CD4-positive, alpha-beta memory T cell (primary cell): ENCODE measurements around the gene GPRASP1. TPM values are rescaled to one million over a fixed set of nuclear protein-coding genes. Genes with fewer than 3 reads are reported as not detected.

Experiments used
- CTCF ChIA-PET: fragments of 350-600 bp; sonication (Branson Sonifier 250); formaldehyde crosslinking; loops from one replicate; lab custom pipeline; 2021; ENCODE audit warnings: inconsistent platforms; ENCODE audit not compliant: partially characterized antibody; lab: Charles Lee
- POLR2A ChIA-PET: fragments of 350-600 bp; sonication (Branson Sonifier 250); formaldehyde crosslinking; loops from one replicate; lab custom pipeline; 2021; ENCODE audit not compliant: partially characterized antibody; lab: Charles Lee
- DNase-seq, 5 donors: peaks; one replicate each; pipeline versions ENCODE4 v3.0.0 to v3.0.0-alpha.2; 2020 to 2022; ENCODE audit warnings: mixed read lengths in 1 of 5
- H3K27ac ChIP-seq: one replicate; pipeline ENCODE4 v1.7.0; 2013; ENCODE audit warnings: low read depth, low read length
- H3K27me3 ChIP-seq: 2 replicates; pipeline ENCODE4 v1.7.0; 2013; ENCODE audit warnings: mild to moderate bottlenecking, low read length, moderate library complexity; ENCODE audit not compliant: insufficient read depth
- H3K36me3 ChIP-seq: 2 replicates; pipeline ENCODE4 v1.7.0; 2013; ENCODE audit warnings: mild to moderate bottlenecking, low read length, moderate library complexity; ENCODE audit not compliant: insufficient read depth
- H3K4me1 ChIP-seq: 2 replicates; pipeline ENCODE4 v1.7.0; 2013; ENCODE audit warnings: mild to moderate bottlenecking, low read length, moderate library complexity; ENCODE audit not compliant: insufficient read depth
- H3K4me3 ChIP-seq, 2 donors: one replicate each; pipeline ENCODE4 v1.7.0; 2013; ENCODE audit warnings: low read length in 2 of 2, mild to moderate bottlenecking in 1 of 2
- H3K9me3 ChIP-seq, 2 donors: one replicate each; pipeline ENCODE4 v1.7.0; 2013; ENCODE audit warnings: low read length in 2 of 2, control low read depth in 1 of 2; ENCODE audit not compliant: control insufficient read depth in 1 of 2
- H3K27ac Mint-ChIP-seq, 7 donors: one replicate each; pipeline ENCODE4 v1.8.0; 2020 to 2021; ENCODE audit warnings: mixed read lengths in 7 of 7, mild to moderate bottlenecking in 6 of 7, inconsistent platforms in 3 of 7, moderate library complexity in 3 of 7
- H3K27me3 Mint-ChIP-seq, 2 donors: one replicate each; pipeline ENCODE4 v1.8.0; 2020 to 2021; ENCODE audit warnings: mixed read lengths in 2 of 2
- H3K36me3 Mint-ChIP-seq, 2 donors: one replicate each; pipeline ENCODE4 v1.8.0; 2020 to 2021; ENCODE audit warnings: mixed read lengths in 2 of 2, inconsistent platforms in 1 of 2, mild to moderate bottlenecking in 1 of 2
- H3K4me1 Mint-ChIP-seq, 4 donors: one replicate each; pipeline ENCODE4 v1.8.0; 2020 to 2021; ENCODE audit warnings: mixed read lengths in 4 of 4, mild to moderate bottlenecking in 1 of 4
- H3K4me3 Mint-ChIP-seq, 8 donors: one replicate each; pipeline ENCODE4 v1.8.0; 2020 to 2021; ENCODE audit warnings: mixed read lengths in 8 of 8, mild to moderate bottlenecking in 7 of 8, moderate library complexity in 6 of 8, inconsistent platforms in 3 of 8
- H3K9me3 Mint-ChIP-seq, 8 donors: one replicate each; pipeline ENCODE4 v1.8.0; 2020 to 2021; ENCODE audit warnings: mixed read lengths in 8 of 8, mild to moderate bottlenecking in 5 of 8, inconsistent platforms in 3 of 8, moderate library complexity in 1 of 8
- intact Hi-C: fragments of 100-400 bp; cut with micrococcal nuclease; formaldehyde crosslinking; loops from one replicate; pipeline ENCODE4 v1.15.1; 2023
- polyA plus RNA-seq, 2 donors: library from polyadenylated mRNA; unstranded; fragments of 300-500 nt; fragmentation: Illumina TruSeq; gene quantifications; one replicate each; pipeline ENCODE4 v1.2.3, GENCODE V29; 2021
- total RNA-seq, 2 experiments: library from RNA; stranded (reverse); gene quantifications; one replicate each; pipeline ENCODE4 v1.2.3, GENCODE V29; 2021

The GPRASP1 gene
- total RNA-seq (10 to 100 TPM; 51.4 to 51.7 TPM), polyA plus RNA-seq (1 to 10 TPM; 1.9 to 9.2 TPM)

- Histone ChIP-seq H3K4me1 (peaks cover 9% of the 10 kb centered on the region), H3K9me3 (no peaks in the 10 kb centered on the region), H3K27ac (peak within 1 kb of the TSS; percentile 53), H3K4me3 (peak within 1 kb of the TSS; percentile 29 to 67), H3K27me3 (no peaks in the 10 kb centered on the region), H3K36me3 (no peaks in the 10 kb centered on the region)
- Mint-ChIP-seq H3K36me3 (peaks cover 14 to 16% of the 10 kb centered on the region in 2 donors), H3K4me3 (peak within 1 kb of the TSS; percentile 91 to 100 (median 98)), H3K4me1 (peaks cover 15 to 35% (median 20%) of the 10 kb centered on the region in 4 donors), H3K27ac (peak within 1 kb of the TSS; percentile 87 to 99 (median 97)), H3K9me3 (peaks cover 0 to 2% (median 0%) of the 10 kb centered on the region in 8 donors), H3K27me3 (no peaks in the 10 kb centered on the region)
- ChIA-PET CTCF (interaction anchor here (0.9 kb wide), 1 partner anchor 9 kb away, joined by 3 read pairs; no protein-coding TSS in a partner anchor), POLR2A (interaction anchor here (0.7 to 1.7 kb wide), 4 partner anchors 9 to 1260 kb away, joined by 3 to 17 read pairs (median 4); partner anchors contain the start of genes ARMCX5, GPRASP3 and RPL36A)
- peak; percentile 67 to 75 (median 72) for DNase-seq
- intact Hi-C loops, result loop anchor here (1.0 to 10.0 kb wide), 6 partner anchors 8 to 1237 kb away; partner anchors contain the start of genes ARMCX5, BEX5 and GPRASP2
Observed at GRCh38 chrX:102651242-102652011, at the start of gene GPRASP1. Gene GPRASP1 (plus strand): TSS chrX:102651483. CDS start chrX:102653914, 2,431 bp downstream.

- ChIA-PET CTCF (no interaction called here), POLR2A (no interaction called here)
- Histone ChIP-seq H3K9me3 (no peaks in the 10 kb centered on the region), H3K27me3 (no peaks in the 10 kb centered on the region), H3K36me3 (no peaks in the 10 kb centered on the region), H3K4me3 (no peak overlapping the region), H3K4me1 (peaks cover 16% of the 10 kb centered on the region), H3K27ac (no peak overlapping the region)
- H3K4me1 Mint-ChIP-seq, result peaks cover 31 to 70% (median 44%) of the 10 kb centered on the region in 4 donors
- no peaks in the 10 kb centered on the region for H3K9me3 Mint-ChIP-seq
- peak overlapping the region in 3 of 7 donors; percentile 14 to 47 (median 44) for H3K27ac Mint-ChIP-seq
- intact Hi-C loops, result loop anchor here (5.0 kb wide), 1 partner anchor 87 kb away; the partner anchor contains the start of gene TMSB15A
- no peaks in the 10 kb centered on the region for H3K27me3 Mint-ChIP-seq
- peaks cover 12 to 39% of the 10 kb centered on the region in 2 donors for H3K36me3 Mint-ChIP-seq
- DNase-seq, result no peak
- H3K4me3 Mint-ChIP-seq, result no peak overlapping the region
Observed at GRCh38 chrX:102604327-102604726, 47.0 kb upstream of the GPRASP1 start.

GRCh38 chrX:102606115-102606514 is 45.2 kb upstream of the GPRASP1 start:
- POLR2A ChIA-PET, result no interaction called here
- peaks cover 20 to 62% (median 38%) of the 10 kb centered on the region in 4 donors for H3K4me1 Mint-ChIP-seq
- H3K4me3 Mint-ChIP-seq, result no peak overlapping the region
- H3K27me3 Mint-ChIP-seq, result no peaks in the 10 kb centered on the region
- CTCF ChIA-PET, result no interaction called here
- Histone ChIP-seq H3K9me3 (no peaks in the 10 kb centered on the region), H3K4me3 (no peak overlapping the region), H3K4me1 (peaks cover 6% of the 10 kb centered on the region), H3K27ac (no peak overlapping the region), H3K36me3 (no peaks in the 10 kb centered on the region), H3K27me3 (no peaks in the 10 kb centered on the region)
- H3K27ac Mint-ChIP-seq, result no peak overlapping the region
- peaks cover 25 to 39% of the 10 kb centered on the region in 2 donors for H3K36me3 Mint-ChIP-seq
- DNase-seq, result no peak
- intact Hi-C loops, result no loop called here
- H3K9me3 Mint-ChIP-seq, result no peaks in the 10 kb centered on the region

GRCh38 chrX:102610905-102611304 is 40.4 kb upstream of the GPRASP1 start:
- H3K9me3 Mint-ChIP-seq, result no peaks in the 10 kb centered on the region
- H3K4me1 Mint-ChIP-seq, result peaks cover 16 to 39% (median 24%) of the 10 kb centered on the region in 4 donors
- H3K27ac Mint-ChIP-seq, result no peak overlapping the region
- H3K4me3 ChIP-seq, result no peak overlapping the region
- no peak for DNase-seq
- H3K27me3 ChIP-seq, result no peaks in the 10 kb centered on the region
- H3K36me3 Mint-ChIP-seq, result peaks cover 42 to 47% of the 10 kb centered on the region in 2 donors
- no peaks in the 10 kb centered on the region for H3K9me3 ChIP-seq
- CTCF ChIA-PET, result no interaction called here
- intact Hi-C loops, result no loop called here
- POLR2A ChIA-PET, result no interaction called here
- H3K4me3 Mint-ChIP-seq, result no peak overlapping the region
- H3K27me3 Mint-ChIP-seq, result no peaks in the 10 kb centered on the region
- no peaks in the 10 kb centered on the region for H3K36me3 ChIP-seq
- H3K27ac ChIP-seq, result no peak overlapping the region
- H3K4me1 ChIP-seq, result peaks cover 6% of the 10 kb centered on the region

GRCh38 chrX:102624105-102624504 is 27.2 kb upstream of the GPRASP1 start:
- H3K4me1 Mint-ChIP-seq, result peaks cover 0 to 24% (median 6%) of the 10 kb centered on the region in 4 donors
- no peaks in the 10 kb centered on the region for H3K27me3 Mint-ChIP-seq
- Histone ChIP-seq H3K27me3 (no peaks in the 10 kb centered on the region), H3K4me1 (no peaks in the 10 kb centered on the region), H3K27ac (no peak overlapping the region), H3K9me3 (no peaks in the 10 kb centered on the region), H3K36me3 (no peaks in the 10 kb centered on the region), H3K4me3 (no peak overlapping the region)
- ChIA-PET POLR2A (no interaction called here), CTCF (no interaction called here)
- no peak overlapping the region for H3K4me3 Mint-ChIP-seq
- peaks cover 0 to 29% (median 20%) of the 10 kb centered on the region in 8 donors for H3K9me3 Mint-ChIP-seq
- H3K27ac Mint-ChIP-seq, result no peak overlapping the region
- H3K36me3 Mint-ChIP-seq, result peaks cover 27 to 29% of the 10 kb centered on the region in 2 donors
- intact Hi-C loops, result no loop called here
- DNase-seq, result no peak

- POLR2A ChIA-PET, result interaction anchor here (0.6 kb wide), 1 partner anchor 1657 kb away, joined by 4 read pairs; no protein-coding TSS in a partner anchor
- peaks cover 0 to 4% (median 0%) of the 10 kb centered on the region in 8 donors for H3K9me3 Mint-ChIP-seq
- CTCF ChIA-PET, result interaction anchor here (0.7 kb wide), 1 partner anchor 99 kb away, joined by 3 read pairs; no protein-coding TSS in a partner anchor
- DNase-seq, result peak in 1 of 5 donors; percentile 4
- no peaks in the 10 kb centered on the region for H3K27me3 Mint-ChIP-seq
- no peak overlapping the region for H3K27ac Mint-ChIP-seq
- peaks cover 9 to 13% of the 10 kb centered on the region in 2 donors for H3K36me3 Mint-ChIP-seq
- Histone ChIP-seq H3K9me3 (no peaks in the 10 kb centered on the region), H3K36me3 (no peaks in the 10 kb centered on the region), H3K4me1 (no peaks in the 10 kb centered on the region), H3K4me3 (no peak overlapping the region), H3K27ac (no peak overlapping the region), H3K27me3 (no peaks in the 10 kb centered on the region)
- H3K4me1 Mint-ChIP-seq, result peaks cover 0 to 21% (median 6%) of the 10 kb centered on the region in 4 donors
- intact Hi-C loops, result no loop called here
- no peak overlapping the region for H3K4me3 Mint-ChIP-seq
Observed at GRCh38 chrX:102627640-102628039, 23.6 kb upstream of the GPRASP1 start.

- H3K36me3 ChIP-seq, result no peaks in the 10 kb centered on the region
- DNase-seq, result no peak
- no peak overlapping the region for H3K4me3 Mint-ChIP-seq
- H3K9me3 Mint-ChIP-seq, result peaks cover 0 to 4% (median under 1%) of the 10 kb centered on the region in 8 donors
- H3K4me1 Mint-ChIP-seq, result no peaks in the 10 kb centered on the region
- H3K27me3 Mint-ChIP-seq, result no peaks in the 10 kb centered on the region
- H3K27ac Mint-ChIP-seq, result peak overlapping the region in 1 of 7 donors; percentile 14
- H3K27ac ChIP-seq, result no peak overlapping the region
- H3K9me3 ChIP-seq, result no peaks in the 10 kb centered on the region
- ChIA-PET CTCF (no interaction called here), POLR2A (no interaction called here)
- H3K4me3 ChIP-seq, result no peak overlapping the region
- intact Hi-C loops, result no loop called here
- H3K36me3 Mint-ChIP-seq, result peaks cover 10 to 12% of the 10 kb centered on the region in 2 donors
- H3K27me3 ChIP-seq, result no peaks in the 10 kb centered on the region
- no peaks in the 10 kb centered on the region for H3K4me1 ChIP-seq
Observed at GRCh38 chrX:102637561-102637960, 13.7 kb upstream of the GPRASP1 start.
